Peyer's patch (tissue), 4 donors: ENCODE data around the gene PADI2. TPM values are rescaled to one million over a fixed set of nuclear protein-coding genes. Genes with fewer than 3 reads are reported as not detected.
A peak's percentile ranks its signal among the peaks of the same experiment; 100 is the strongest.

Source experiments
- DNase-seq, 3 donors: peaks; one replicate each; pipeline ENCODE4 v3.0.0-alpha.2; 2017 to 2019
- H3K27ac ChIP-seq, 4 donors: fragments of 200-600 bp; sonication (generic); one replicate each; pipeline ENCODE4 v1.5.1; 2016 to 2019
- H3K27me3 ChIP-seq, 2 donors: fragments of 200-600 bp; sonication (generic); one replicate each; pipeline ENCODE4 v1.5.1; 2019
- H3K36me3 ChIP-seq, 3 donors: fragments of 200-600 bp; sonication (generic); one replicate each; pipeline ENCODE4 v1.5.1; 2016 to 2019
- H3K4me1 ChIP-seq, 4 donors: fragments of 200-600 bp; sonication (generic); one replicate each; pipeline ENCODE4 v1.5.1; 2016 to 2019
- H3K4me3 ChIP-seq, 4 donors: fragments of 200-600 bp; sonication (generic); 1 replicate in 3 of 4; 2 replicates in 1 of 4; pipeline ENCODE4 v1.5.1; 2016 to 2019; ENCODE audit warnings: mild to moderate bottlenecking in 1 of 4
- H3K9me3 ChIP-seq, 4 donors: fragments of 200-600 bp; sonication (generic); one replicate each; pipeline ENCODE4 v1.5.1; 2016 to 2019; ENCODE audit warnings: mild to moderate bottlenecking in 1 of 4
- POLR2A ChIP-seq, 2 donors: fragments of 450-650 bp; IDR thresholded peaks; one replicate each; pipeline ENCODE4 v1.5.1; 2017; ENCODE audit warnings: antibody characterized with exemption in 2 of 2, mild to moderate bottlenecking in 2 of 2, moderate library complexity in 2 of 2
- total RNA-seq, 4 donors: library from RNA; depleted of rRNA; stranded (reverse); fragments of >200 nt; gene quantifications; one replicate each; pipeline ENCODE4 v1.1.0, GENCODE V29; 2016
- TF ChIP-seq, protein P1 (sequence below), 6 experiments: fragments of 450-650 bp in 4 of 6; fragments of 200-600 bp in 2 of 6; sonication (generic) in 1 of 6; IDR thresholded peaks; one replicate each; pipeline ENCODE4 v1.5.1; 2017 to 2019; ENCODE audit warnings: antibody characterized with exemption in 6 of 6, mild to moderate bottlenecking in 3 of 6, moderate library complexity in 1 of 6

The PADI2 gene
- total RNA-seq, 4 donors from 2014 or later: 29.7 to 191 (median 57.9) TPM

DNA sequence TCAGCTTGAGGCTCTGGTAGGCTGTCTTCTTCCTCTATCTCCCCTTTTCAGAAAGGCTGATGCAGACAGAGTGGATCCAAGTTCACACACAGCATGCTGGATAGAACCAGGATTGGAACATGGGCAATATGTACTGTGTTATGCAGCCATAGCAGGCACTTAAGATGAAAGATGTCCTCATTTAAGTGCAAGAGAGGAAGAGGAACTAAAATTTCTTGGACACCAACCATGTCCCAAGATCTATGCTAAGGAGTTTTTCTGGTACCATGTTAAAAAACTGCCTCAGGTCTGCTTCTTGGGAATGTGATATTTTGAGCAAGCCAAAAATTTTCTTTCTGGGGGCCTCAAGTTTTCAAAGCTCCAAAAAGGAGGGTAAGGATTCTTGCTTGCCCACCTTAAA is 66.6 kb downstream of the PADI2 start:
- Histone ChIP-seq H3K4me1 (peaks cover 0 to 19% (median 10%) of the 10 kb centered on the region in 4 donors), H3K9me3 (no peaks in the 10 kb centered on the region), H3K27ac (peak overlapping the region in 3 of 4 donors; percentile 87 to 91 (median 89)), H3K4me3 (peak overlapping the region in 2 of 4 donors; percentile 80 to 85), H3K27me3 (no peaks in the 10 kb centered on the region), H3K36me3 (peaks cover 0 to 16% (median 0%) of the 10 kb centered on the region in 3 donors)
- no peak for TF ChIP-seq POLR2A (IDR thresholded peaks at IDR 0.05)
- TF ChIP-seq, protein P1, sequence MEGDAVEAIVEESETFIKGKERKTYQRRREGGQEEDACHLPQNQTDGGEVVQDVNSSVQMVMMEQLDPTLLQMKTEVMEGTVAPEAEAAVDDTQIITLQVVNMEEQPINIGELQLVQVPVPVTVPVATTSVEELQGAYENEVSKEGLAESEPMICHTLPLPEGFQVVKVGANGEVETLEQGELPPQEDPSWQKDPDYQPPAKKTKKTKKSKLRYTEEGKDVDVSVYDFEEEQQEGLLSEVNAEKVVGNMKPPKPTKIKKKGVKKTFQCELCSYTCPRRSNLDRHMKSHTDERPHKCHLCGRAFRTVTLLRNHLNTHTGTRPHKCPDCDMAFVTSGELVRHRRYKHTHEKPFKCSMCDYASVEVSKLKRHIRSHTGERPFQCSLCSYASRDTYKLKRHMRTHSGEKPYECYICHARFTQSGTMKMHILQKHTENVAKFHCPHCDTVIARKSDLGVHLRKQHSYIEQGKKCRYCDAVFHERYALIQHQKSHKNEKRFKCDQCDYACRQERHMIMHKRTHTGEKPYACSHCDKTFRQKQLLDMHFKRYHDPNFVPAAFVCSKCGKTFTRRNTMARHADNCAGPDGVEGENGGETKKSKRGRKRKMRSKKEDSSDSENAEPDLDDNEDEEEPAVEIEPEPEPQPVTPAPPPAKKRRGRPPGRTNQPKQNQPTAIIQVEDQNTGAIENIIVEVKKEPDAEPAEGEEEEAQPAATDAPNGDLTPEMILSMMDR (IDR thresholded peaks at IDR 0.05): no peak
- no peak for DNase-seq

GRCh38 chr1:17052038-17052437 is 67.2 kb downstream of the PADI2 start:
- H3K4me1 ChIP-seq: peaks cover 0 to 19% (median 10%) of the 10 kb centered on the region in 4 donors
- TF ChIP-seq, protein P1 (IDR thresholded peaks at IDR 0.05): no peak
- no peak for TF ChIP-seq POLR2A (IDR thresholded peaks at IDR 0.05)
- peak overlapping the region in 3 of 4 donors; percentile 36 to 89 (median 87) for H3K27ac ChIP-seq
- no peak for DNase-seq
- peaks cover 0 to 16% (median 0%) of the 10 kb centered on the region in 3 donors for H3K36me3 ChIP-seq
- H3K4me3 ChIP-seq: peak overlapping the region in 1 of 4 donors; percentile 85
- no peaks in the 10 kb centered on the region for H3K9me3 ChIP-seq
- no peaks in the 10 kb centered on the region for H3K27me3 ChIP-seq

DNA sequence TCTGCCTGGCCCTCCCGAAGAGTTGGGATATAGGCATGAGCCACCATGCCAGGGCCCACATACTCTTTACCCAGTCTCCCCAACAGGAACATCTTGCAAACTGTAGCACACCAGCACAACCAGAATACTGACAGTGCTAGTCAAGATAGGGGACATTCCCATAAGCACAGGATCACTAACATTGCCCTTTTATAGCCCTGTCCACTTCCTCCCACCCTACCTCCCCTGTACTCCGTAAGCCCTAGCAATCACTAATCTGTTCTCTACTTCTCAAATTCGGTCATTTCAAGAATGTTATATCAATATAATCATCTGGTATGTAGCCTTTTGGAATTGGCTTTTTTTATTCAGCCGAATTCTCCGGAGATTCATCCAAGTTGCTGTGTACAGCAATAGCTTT is 71.3 kb downstream of the PADI2 start:
- TF ChIP-seq, protein P1 (IDR thresholded peaks at IDR 0.05): no peak
- TF ChIP-seq POLR2A (IDR thresholded peaks at IDR 0.05): no peak
- no peak overlapping the region for H3K27ac ChIP-seq
- H3K9me3 ChIP-seq: no peaks in the 10 kb centered on the region
- no peak overlapping the region for H3K4me3 ChIP-seq
- H3K4me1 ChIP-seq: peaks cover 0 to 15% (median 5%) of the 10 kb centered on the region in 4 donors
- H3K36me3 ChIP-seq: peaks cover 0 to 32% (median 0%) of the 10 kb centered on the region in 3 donors
- no peak for DNase-seq
- H3K27me3 ChIP-seq: no peaks in the 10 kb centered on the region

- no peak for DNase-seq
- no peaks in the 10 kb centered on the region for H3K9me3 ChIP-seq
- H3K4me1 ChIP-seq: no peaks in the 10 kb centered on the region
- H3K36me3 ChIP-seq: peaks cover 0 to 42% (median 0%) of the 10 kb centered on the region in 3 donors
- no peak for TF ChIP-seq POLR2A (IDR thresholded peaks at IDR 0.05)
- TF ChIP-seq, protein P1 (IDR thresholded peaks at IDR 0.05): no peak
- H3K4me3 ChIP-seq: no peak overlapping the region
- H3K27me3 ChIP-seq: no peaks in the 10 kb centered on the region
- no peak overlapping the region for H3K27ac ChIP-seq
These were observed 73.0 kb downstream of the PADI2 start for GRCh38 chr1:17046334-17046657.

- Histone ChIP-seq H3K9me3 (no peaks in the 10 kb centered on the region), H3K36me3 (peaks cover 0 to 47% (median 0%) of the 10 kb centered on the region in 3 donors), H3K4me3 (peak overlapping the region in 3 of 4 donors; percentile 11 to 30 (median 16)), H3K27me3 (no peaks in the 10 kb centered on the region), H3K4me1 (no peaks in the 10 kb centered on the region), H3K27ac (no peak overlapping the region)
- TF ChIP-seq, protein P1 (IDR thresholded peaks at IDR 0.05): peak; percentile 53 to 77 (median 74)
- no peak for TF ChIP-seq POLR2A (IDR thresholded peaks at IDR 0.05)
- no peak for DNase-seq
These were observed 73.5 kb downstream of the PADI2 start for GRCh38 chr1:17045634-17046333.
